Body of pancreas (tissue), 4 donors: Measurements from ENCODE around the gene ZNF786. TPM values are rescaled to one million over a fixed set of nuclear protein-coding genes. Genes with fewer than 3 reads are reported as not detected.

ENCODE experiments used
- ATAC-seq: fragments of 150-250 bp; one replicate; pipeline ENCODE4 v1.9.1; 2016
- DNase-seq, 4 donors: peaks; one replicate each; pipeline ENCODE4 v3.0.0-alpha.2; 2019
- H3K27ac ChIP-seq, 4 donors: fragments of 200-600 bp; sonication (generic); 1 replicate in 3 of 4; 2 replicates in 1 of 4; pipeline versions ENCODE4 v1.5.1 to v1.6.1; 2016 to 2019; ENCODE audit warnings: mild to moderate bottlenecking in 1 of 4, mixed read lengths in 1 of 4, moderate library complexity in 1 of 4
- H3K27me3 ChIP-seq, 2 donors: fragments of 200-600 bp; sonication (generic); one replicate each; pipeline ENCODE4 v1.6.0; 2016; ENCODE audit warnings: mild to moderate bottlenecking in 1 of 2
- H3K36me3 ChIP-seq, 2 donors: fragments of 200-600 bp; sonication (generic); replicated peaks in 1 of 2; 2 replicates each; pipeline ENCODE4 v1.5.1; 2016; ENCODE audit warnings: low read depth in 2 of 2; ENCODE audit not compliant: insufficient read depth in 1 of 2
- H3K4me1 ChIP-seq: fragments of 200-600 bp; sonication (generic); one replicate; pipeline ENCODE4 v1.6.0; 2016
- H3K4me3 ChIP-seq, 2 donors: fragments of 200-600 bp; sonication (generic); 1 replicate in 1 of 2; 2 replicates in 1 of 2; pipeline ENCODE4 v1.5.1; 2016 to 2019
- H3K9me3 ChIP-seq, 3 donors: fragments of 200-600 bp; sonication (generic); 1 replicate in 2 of 3; 2 replicates in 1 of 3; pipeline ENCODE4 v1.5.1; 2016
- POLR2A ChIP-seq, 3 donors: fragments of 450-650 bp; IDR thresholded peaks; one replicate each; pipeline ENCODE4 v1.6.1; 2016; ENCODE audit warnings: antibody characterized with exemption in 3 of 3, mild to moderate bottlenecking in 2 of 3
- WGBS, 2 donors: methylation state at CpG; one replicate each; pipeline ENCODE4 v1.1.5; 2017; 5-methylcytosine and 5-hydroxymethylcytosine counted together
- intact Hi-C: fragments of 100-400 bp; cut with DNase I; formaldehyde crosslinking; loops from one replicate; pipeline ENCODE4 v1.15.1; 2023
- total RNA-seq, 2 donors: library from RNA; depleted of rRNA; stranded (reverse); fragments of >200 nt; gene quantifications; one replicate each; pipeline ENCODE4 v1.1.0, GENCODE V29; 2016
- TF ChIP-seq, protein P1 (sequence below), 7 experiments: fragments of 450-650 bp in 4 of 7; fragments of 200-600 bp in 3 of 7; sonication (generic) in 3 of 7; IDR thresholded peaks; one replicate each; pipeline ENCODE4 v1.5.1; 2016 to 2019; ENCODE audit warnings: antibody characterized with exemption in 7 of 7

ZNF786 gene
- 1 to 10 TPM; 1.8 to 5.9 TPM for total RNA-seq

GRCh38 chr7:149090397-149091195 is at the start of gene ZNF786:
Gene ZNF786 (minus strand): TSS chr7:149090718. CDS start chr7:149090640, 78 bp downstream.
- Histone ChIP-seq H3K4me1 (peaks cover 12% of the 10 kb centered on the region), H3K36me3 (no peaks in the 10 kb centered on the region), H3K4me3 (peak within 1 kb of the TSS; percentile 48 to 67), H3K27me3 (no peaks in the 10 kb centered on the region), H3K9me3 (no peaks in the 10 kb centered on the region), H3K27ac (peak within 1 kb of the TSS; percentile 92 to 98 (median 94))
- DNase-seq = peak; percentile 83 to 87 (median 85)
- peak; percentile 78 to 95 (median 93) for TF ChIP-seq POLR2A (IDR thresholded peaks at IDR 0.05)
- TF ChIP-seq, protein P1, sequence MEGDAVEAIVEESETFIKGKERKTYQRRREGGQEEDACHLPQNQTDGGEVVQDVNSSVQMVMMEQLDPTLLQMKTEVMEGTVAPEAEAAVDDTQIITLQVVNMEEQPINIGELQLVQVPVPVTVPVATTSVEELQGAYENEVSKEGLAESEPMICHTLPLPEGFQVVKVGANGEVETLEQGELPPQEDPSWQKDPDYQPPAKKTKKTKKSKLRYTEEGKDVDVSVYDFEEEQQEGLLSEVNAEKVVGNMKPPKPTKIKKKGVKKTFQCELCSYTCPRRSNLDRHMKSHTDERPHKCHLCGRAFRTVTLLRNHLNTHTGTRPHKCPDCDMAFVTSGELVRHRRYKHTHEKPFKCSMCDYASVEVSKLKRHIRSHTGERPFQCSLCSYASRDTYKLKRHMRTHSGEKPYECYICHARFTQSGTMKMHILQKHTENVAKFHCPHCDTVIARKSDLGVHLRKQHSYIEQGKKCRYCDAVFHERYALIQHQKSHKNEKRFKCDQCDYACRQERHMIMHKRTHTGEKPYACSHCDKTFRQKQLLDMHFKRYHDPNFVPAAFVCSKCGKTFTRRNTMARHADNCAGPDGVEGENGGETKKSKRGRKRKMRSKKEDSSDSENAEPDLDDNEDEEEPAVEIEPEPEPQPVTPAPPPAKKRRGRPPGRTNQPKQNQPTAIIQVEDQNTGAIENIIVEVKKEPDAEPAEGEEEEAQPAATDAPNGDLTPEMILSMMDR (IDR thresholded peaks at IDR 0.05) = peak; percentile 87 to 98 (median 95)
- 0 to 2% methylated on average over 13 to 67 of the region's 77 CpGs for WGBS, 2 donors
- intact Hi-C loops = no loop called here
- ATAC-seq = peak; percentile 94

DNA sequence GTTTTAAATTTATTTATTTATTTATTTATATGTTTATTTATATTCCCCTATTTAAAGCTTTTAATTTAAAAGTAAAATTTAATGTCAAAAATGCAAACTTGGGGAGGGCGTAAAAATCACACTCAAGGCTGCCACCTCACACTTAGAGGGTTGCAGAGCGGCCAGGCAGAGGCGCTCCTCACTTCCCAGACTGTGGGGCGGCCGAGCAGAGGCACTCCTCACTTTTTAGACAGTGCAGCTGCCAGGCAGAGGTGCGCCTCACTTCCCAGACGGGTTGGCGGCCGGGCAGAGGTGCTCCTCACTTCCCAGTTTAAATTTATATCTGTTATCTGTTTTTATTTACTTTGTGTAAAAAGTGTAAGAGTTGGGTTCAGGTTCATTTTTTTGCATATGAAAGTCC is 45.6 kb upstream of the ZNF786 start:
- TF ChIP-seq POLR2A (IDR thresholded peaks at IDR 0.05) = no peak
- TF ChIP-seq, protein P1 (IDR thresholded peaks at IDR 0.05) = no peak
- Histone ChIP-seq H3K27ac (no peak overlapping the region), H3K4me3 (no peak overlapping the region), H3K27me3 (no peaks in the 10 kb centered on the region), H3K36me3 (no peaks in the 10 kb centered on the region), H3K4me1 (no peaks in the 10 kb centered on the region), H3K9me3 (no peaks in the 10 kb centered on the region)
- intact Hi-C loops = no loop called here
- ATAC-seq = no peak
- WGBS, 2 donors = 93 to 97% methylated on average over 9 of the region's 9 CpGs
- no peak for DNase-seq

DNA sequence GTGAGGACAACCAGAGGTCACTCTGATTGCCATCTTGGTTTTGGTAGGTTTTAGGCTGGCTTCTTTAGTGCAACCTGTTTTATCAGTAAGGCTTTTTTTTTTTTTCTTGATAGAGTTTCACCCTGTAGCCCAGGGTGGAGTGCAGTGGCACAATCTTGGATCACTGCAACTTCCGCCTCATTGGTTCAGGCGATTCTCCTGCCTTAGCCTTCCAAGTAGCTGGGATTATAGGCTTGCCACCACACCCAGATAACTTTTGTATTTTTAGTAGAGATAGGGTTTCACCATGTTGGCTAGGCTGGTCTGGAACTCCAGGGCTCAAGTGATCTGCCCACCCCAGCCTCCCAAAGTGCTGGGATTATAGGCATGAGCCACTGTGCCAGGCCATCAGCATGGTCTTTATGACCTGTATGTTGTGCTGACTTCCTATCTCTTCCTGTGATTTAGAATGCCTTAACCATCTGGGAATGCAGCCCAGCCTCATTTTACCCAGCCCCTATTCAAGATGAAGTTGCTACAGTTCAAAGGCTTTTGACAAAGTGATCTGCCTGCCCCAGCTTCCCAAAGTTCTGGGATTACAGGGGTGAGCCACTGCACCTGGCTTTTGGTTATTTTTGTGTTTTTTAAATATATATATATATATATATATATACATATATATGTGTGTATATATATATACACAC is 42.7 kb upstream of the ZNF786 start:
- Histone ChIP-seq H3K27me3 (no peaks in the 10 kb centered on the region), H3K27ac (no peak overlapping the region), H3K4me3 (no peak overlapping the region), H3K4me1 (no peaks in the 10 kb centered on the region), H3K9me3 (no peaks in the 10 kb centered on the region), H3K36me3 (no peaks in the 10 kb centered on the region)
- TF ChIP-seq POLR2A (IDR thresholded peaks at IDR 0.05) = no peak
- TF ChIP-seq, protein P1 (IDR thresholded peaks at IDR 0.05) = no peak
- no peak for DNase-seq
- WGBS, 2 donors = 94 to 100% methylated on average over 2 of the region's 2 CpGs
- intact Hi-C loops = no loop called here
- ATAC-seq = no peak

DNA sequence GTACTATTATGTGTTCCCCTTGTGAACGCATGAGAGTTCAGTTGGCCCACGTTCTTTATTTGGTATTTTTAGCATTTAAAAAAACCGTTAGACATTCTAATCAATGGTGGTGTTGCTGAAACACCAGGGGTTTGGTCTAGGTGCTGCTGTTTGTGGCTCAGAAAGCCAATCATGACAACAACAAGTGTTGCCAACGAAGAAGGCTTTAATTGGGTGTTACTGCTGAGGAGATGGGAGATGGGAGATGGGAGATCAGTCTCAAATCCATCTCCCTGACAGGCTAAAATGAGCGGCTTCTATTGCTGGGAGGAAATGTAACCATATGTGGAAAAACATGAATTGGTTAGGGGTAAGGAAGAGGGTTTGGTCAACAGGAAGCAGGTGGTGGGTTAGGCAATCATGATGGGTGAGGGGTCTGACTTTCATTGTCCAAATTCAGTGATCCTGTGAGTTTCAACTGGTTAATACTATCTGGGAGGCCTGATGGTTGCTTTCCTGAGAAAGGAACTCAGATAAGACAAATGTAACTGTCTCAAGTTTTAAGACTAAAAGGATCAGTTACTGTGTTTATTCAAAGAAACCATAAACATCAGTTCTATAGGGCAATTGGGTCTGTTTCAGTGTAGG is 40.2 kb upstream of the ZNF786 start:
- ATAC-seq = no peak
- Histone ChIP-seq H3K27me3 (no peaks in the 10 kb centered on the region), H3K4me1 (peaks cover 4% of the 10 kb centered on the region), H3K9me3 (no peaks in the 10 kb centered on the region), H3K36me3 (no peaks in the 10 kb centered on the region), H3K27ac (no peak overlapping the region), H3K4me3 (no peak overlapping the region)
- WGBS, 2 donors = 89 to 92% methylated on average over 5 of the region's 5 CpGs
- TF ChIP-seq, protein P1 (IDR thresholded peaks at IDR 0.05) = no peak
- TF ChIP-seq POLR2A (IDR thresholded peaks at IDR 0.05) = no peak
- intact Hi-C loops = no loop called here
- no peak for DNase-seq
